HG02571 (cell line): Measurements from ENCODE around the gene RGS7.
"Not testable (repeated sequence)": the region's sequence is repeated elsewhere in the genome, so short reads cannot be mapped to it uniquely, and the experiment has no call there.

Experiments
- ATAC-seq: cut with Tn5 transposase; IDR thresholded peaks from one replicate; pipeline ENCODE4 v1.9.1; 2021; ENCODE audit warnings: mild to moderate bottlenecking, moderate library complexity; ENCODE audit not compliant: unreplicated experiment

RGS7 gene

GRCh38 chr1:241274693-241275092 lies 82.3 kb downstream of the RGS7 start:
- ATAC-seq, result no peak

- ATAC-seq, result no peak
Measured at GRCh38 chr1:241272828-241273227, 84.2 kb downstream of the RGS7 start.

- no peak for ATAC-seq
Measured at GRCh38 chr1:241271427-241271826, 85.6 kb downstream of the RGS7 start.

- ATAC-seq, result no peak
Measured at GRCh38 chr1:241270016-241270415, 87.0 kb downstream of the RGS7 start.

GRCh38 chr1:241269116-241269515 lies 87.9 kb downstream of the RGS7 start:
- no peak for ATAC-seq

- no peak for ATAC-seq
Measured at GRCh38 chr1:241266121-241266520, 90.9 kb downstream of the RGS7 start.

- no peak for ATAC-seq
Measured at GRCh38 chr1:241265428-241265827, 91.6 kb downstream of the RGS7 start.

GRCh38 chr1:241263346-241263745 lies 93.7 kb downstream of the RGS7 start:
- ATAC-seq, result no peak

- no peak for ATAC-seq
Measured at GRCh38 chr1:241253471-241253870, 103.5 kb downstream of the RGS7 start.

GRCh38 chr1:241250465-241250864 lies 106.5 kb downstream of the RGS7 start:
- no peak for ATAC-seq

- no peak for ATAC-seq
Measured at GRCh38 chr1:241240069-241240468, 116.9 kb downstream of the RGS7 start.

GRCh38 chr1:241237873-241238272 lies 119.1 kb downstream of the RGS7 start:
- ATAC-seq, result no peak

GRCh38 chr1:241235256-241235897 lies 121.6 kb downstream of the RGS7 start:
- no peak for ATAC-seq

GRCh38 chr1:241229711-241230110 lies 127.3 kb downstream of the RGS7 start:
- ATAC-seq, result no peak

GRCh38 chr1:241229216-241229615 lies 127.8 kb downstream of the RGS7 start:
- no peak for ATAC-seq

GRCh38 chr1:241228339-241228738 lies 128.7 kb downstream of the RGS7 start:
- no peak for ATAC-seq

GRCh38 chr1:241225741-241226140 lies 131.3 kb downstream of the RGS7 start:
- no peak for ATAC-seq

GRCh38 chr1:241224189-241224588 lies 132.8 kb downstream of the RGS7 start:
- ATAC-seq, result not testable (repeated sequence)

- not testable (repeated sequence) for ATAC-seq
Measured at GRCh38 chr1:241222813-241223212, 134.2 kb downstream of the RGS7 start.

GRCh38 chr1:241221319-241221718 lies 135.7 kb downstream of the RGS7 start:
- ATAC-seq, result no peak

- not testable (repeated sequence) for ATAC-seq
Measured at GRCh38 chr1:241220913-241221312, 136.1 kb downstream of the RGS7 start.

GRCh38 chr1:241219449-241219848 lies 137.6 kb downstream of the RGS7 start:
- ATAC-seq, result no peak

- ATAC-seq, result no peak
Measured at GRCh38 chr1:241217516-241217915, 139.5 kb downstream of the RGS7 start.
